Measurements from ENCODE around the gene UNC13B. TPM values are rescaled to one million over a fixed set of nuclear protein-coding genes. Genes with fewer than 3 reads are reported as not detected.

UNC13B gene
- total RNA-seq, 1 donor from 2014 or later = 30.5 TPM

- Mint-ChIP-seq H3K27ac (ENCODE audit: unreplicated experiment) (no peak overlapping the region), H3K27me3 (ENCODE audit: low read depth, unreplicated experiment) (no peaks in the 10 kb centered on the region), H3K4me1 (ENCODE audit: low read depth, unreplicated experiment) (peaks cover 14% of the 10 kb centered on the region), H3K4me3 (ENCODE audit: unreplicated experiment) (no peak overlapping the region), H3K9me3 (ENCODE audit: unreplicated experiment) (no peaks in the 10 kb centered on the region), H3K36me3 (ENCODE audit: low read depth, unreplicated experiment) (peaks cover 2% of the 10 kb centered on the region)
- DNase-seq (ENCODE audit: low read depth) = peak; percentile 87
- Histone ChIP-seq H3K4me1 (ENCODE audit: insufficient read depth, low read length) (peaks cover 24% of the 10 kb centered on the region), H2AFZ (ENCODE audit: low read depth, low read length) (no peak overlapping the region), H3K4me3 (ENCODE audit: insufficient read depth, low read depth, low read length) (no peak overlapping the region), H3K27me3 (ENCODE audit: insufficient read depth, low read length) (no peaks in the 10 kb centered on the region), H3K36me3 (ENCODE audit: insufficient read depth, low read length) (no peaks in the 10 kb centered on the region), H3K4me2 (ENCODE audit: low read length) (peak overlapping the region; percentile 10), H3K27ac (ENCODE audit: low read depth, low read length) (no peak overlapping the region), H3K9me3 (ENCODE audit: insufficient read depth, low read depth, low read length) (no peaks in the 10 kb centered on the region), H3K79me2 (ENCODE audit: insufficient read depth, low read length) (no peaks in the 10 kb centered on the region), H4K20me1 (ENCODE audit: insufficient read depth, low read length) (peaks cover 7% of the 10 kb centered on the region), H3K9ac (ENCODE audit: low read length) (no peak overlapping the region)
- no peak for FAIRE-seq
- no peak for TF ChIP-seq EZH2 (IDR thresholded peaks at IDR 0.05; ENCODE audit: insufficient read depth, low read length)
- TF ChIP-seq, protein P1, sequence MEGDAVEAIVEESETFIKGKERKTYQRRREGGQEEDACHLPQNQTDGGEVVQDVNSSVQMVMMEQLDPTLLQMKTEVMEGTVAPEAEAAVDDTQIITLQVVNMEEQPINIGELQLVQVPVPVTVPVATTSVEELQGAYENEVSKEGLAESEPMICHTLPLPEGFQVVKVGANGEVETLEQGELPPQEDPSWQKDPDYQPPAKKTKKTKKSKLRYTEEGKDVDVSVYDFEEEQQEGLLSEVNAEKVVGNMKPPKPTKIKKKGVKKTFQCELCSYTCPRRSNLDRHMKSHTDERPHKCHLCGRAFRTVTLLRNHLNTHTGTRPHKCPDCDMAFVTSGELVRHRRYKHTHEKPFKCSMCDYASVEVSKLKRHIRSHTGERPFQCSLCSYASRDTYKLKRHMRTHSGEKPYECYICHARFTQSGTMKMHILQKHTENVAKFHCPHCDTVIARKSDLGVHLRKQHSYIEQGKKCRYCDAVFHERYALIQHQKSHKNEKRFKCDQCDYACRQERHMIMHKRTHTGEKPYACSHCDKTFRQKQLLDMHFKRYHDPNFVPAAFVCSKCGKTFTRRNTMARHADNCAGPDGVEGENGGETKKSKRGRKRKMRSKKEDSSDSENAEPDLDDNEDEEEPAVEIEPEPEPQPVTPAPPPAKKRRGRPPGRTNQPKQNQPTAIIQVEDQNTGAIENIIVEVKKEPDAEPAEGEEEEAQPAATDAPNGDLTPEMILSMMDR (IDR thresholded peaks at IDR 0.05; ENCODE audit: insufficient read depth, low read depth, low read length) = no peak
Measured at GRCh38 chr9:35340046-35340445, 178.2 kb downstream of the UNC13B start.

- no peak for DNase-seq (ENCODE audit: low read depth)
- no peak overlapping the region for H3K4me3 ChIP-seq (ENCODE audit: insufficient read depth, low read depth, low read length)
- H3K27ac ChIP-seq (ENCODE audit: low read depth, low read length) = no peak overlapping the region
- Mint-ChIP-seq H3K4me1 (ENCODE audit: low read depth, unreplicated experiment) (peaks cover 8% of the 10 kb centered on the region), H3K4me3 (ENCODE audit: unreplicated experiment) (no peak overlapping the region), H3K27ac (ENCODE audit: unreplicated experiment) (no peak overlapping the region), H3K9me3 (ENCODE audit: unreplicated experiment) (no peaks in the 10 kb centered on the region), H3K27me3 (ENCODE audit: low read depth, unreplicated experiment) (no peaks in the 10 kb centered on the region), H3K36me3 (ENCODE audit: low read depth, unreplicated experiment) (peaks cover 2% of the 10 kb centered on the region)
- peak overlapping the region; percentile 62 for H3K4me2 ChIP-seq (ENCODE audit: low read length)
- no peak overlapping the region for H2AFZ ChIP-seq (ENCODE audit: low read depth, low read length)
- peaks cover 7% of the 10 kb centered on the region for H4K20me1 ChIP-seq (ENCODE audit: insufficient read depth, low read length)
- TF ChIP-seq EZH2 (IDR thresholded peaks at IDR 0.05; ENCODE audit: insufficient read depth, low read length) = no peak
- TF ChIP-seq, protein P1 (IDR thresholded peaks at IDR 0.05; ENCODE audit: insufficient read depth, low read depth, low read length) = no peak
- no peak for FAIRE-seq
- H3K79me2 ChIP-seq (ENCODE audit: insufficient read depth, low read length) = no peaks in the 10 kb centered on the region
- H3K9me3 ChIP-seq (ENCODE audit: insufficient read depth, low read depth, low read length) = no peaks in the 10 kb centered on the region
- no peak overlapping the region for H3K9ac ChIP-seq (ENCODE audit: low read length)
- H3K27me3 ChIP-seq (ENCODE audit: insufficient read depth, low read length) = no peaks in the 10 kb centered on the region
- H3K4me1 ChIP-seq (ENCODE audit: insufficient read depth, low read length) = peaks cover 20% of the 10 kb centered on the region
- H3K36me3 ChIP-seq (ENCODE audit: insufficient read depth, low read length) = no peaks in the 10 kb centered on the region
Measured at GRCh38 chr9:35341021-35341420, 179.2 kb downstream of the UNC13B start.

- H3K9me3 Mint-ChIP-seq (ENCODE audit: unreplicated experiment) = no peaks in the 10 kb centered on the region
- H3K4me2 ChIP-seq (ENCODE audit: low read length) = peak overlapping the region; percentile 62
- peaks cover 8% of the 10 kb centered on the region for H3K4me1 Mint-ChIP-seq (ENCODE audit: low read depth, unreplicated experiment)
- H3K9ac ChIP-seq (ENCODE audit: low read length) = no peak overlapping the region
- H2AFZ ChIP-seq (ENCODE audit: low read depth, low read length) = peak overlapping the region; percentile 8
- peaks cover 7% of the 10 kb centered on the region for H4K20me1 ChIP-seq (ENCODE audit: insufficient read depth, low read length)
- no peaks in the 10 kb centered on the region for H3K27me3 ChIP-seq (ENCODE audit: insufficient read depth, low read length)
- FAIRE-seq (peak; percentile 39), DNase-seq (ENCODE audit: low read depth) (peak; percentile 72)
- H3K36me3 ChIP-seq (ENCODE audit: insufficient read depth, low read length) = no peaks in the 10 kb centered on the region
- H3K79me2 ChIP-seq (ENCODE audit: insufficient read depth, low read length) = no peaks in the 10 kb centered on the region
- TF ChIP-seq, protein P1 (IDR thresholded peaks at IDR 0.05; ENCODE audit: insufficient read depth, low read depth, low read length) = no peak
- TF ChIP-seq EZH2 (IDR thresholded peaks at IDR 0.05; ENCODE audit: insufficient read depth, low read length) = no peak
- peaks cover 20% of the 10 kb centered on the region for H3K4me1 ChIP-seq (ENCODE audit: insufficient read depth, low read length)
- no peaks in the 10 kb centered on the region for H3K27me3 Mint-ChIP-seq (ENCODE audit: low read depth, unreplicated experiment)
- no peak overlapping the region for H3K27ac Mint-ChIP-seq (ENCODE audit: unreplicated experiment)
- peaks cover 2% of the 10 kb centered on the region for H3K36me3 Mint-ChIP-seq (ENCODE audit: low read depth, unreplicated experiment)
- no peaks in the 10 kb centered on the region for H3K9me3 ChIP-seq (ENCODE audit: insufficient read depth, low read depth, low read length)
- H3K27ac ChIP-seq (ENCODE audit: low read depth, low read length) = no peak overlapping the region
- H3K4me3 Mint-ChIP-seq (ENCODE audit: unreplicated experiment) = no peak overlapping the region
- no peak overlapping the region for H3K4me3 ChIP-seq (ENCODE audit: insufficient read depth, low read depth, low read length)
Measured at GRCh38 chr9:35341585-35341984, 179.8 kb downstream of the UNC13B start.

All from astrocyte (in vitro differentiated cells and primary cell).